Mucosa of rectum (tissue), 2 donors: Measurements from ENCODE around the gene RGS3.
"Not testable (repeated sequence)": the region's sequence is repeated elsewhere in the genome, so short reads cannot be mapped to it uniquely, and the experiment has no call there.

Source experiments
- H3K27ac ChIP-seq, 2 donors: one replicate each; pipeline ENCODE4 v1.7.0; 2013; ENCODE audit warnings: inconsistent platforms in 2 of 2, low read depth in 2 of 2, low read length in 2 of 2
- H3K27me3 ChIP-seq, 2 donors: one replicate each; pipeline ENCODE4 v1.7.0; 2013; ENCODE audit warnings: low read length in 2 of 2; ENCODE audit not compliant: control insufficient read depth in 2 of 2, insufficient read depth in 2 of 2
- H3K36me3 ChIP-seq, 2 donors: one replicate each; pipeline ENCODE4 v1.7.0; 2013; ENCODE audit warnings: low read length in 2 of 2; ENCODE audit not compliant: control insufficient read depth in 2 of 2, insufficient read depth in 2 of 2
- H3K4me1 ChIP-seq, 2 donors: one replicate each; pipeline ENCODE4 v1.7.0; 2013; ENCODE audit warnings: low read length in 2 of 2, mild to moderate bottlenecking in 1 of 2; ENCODE audit not compliant: control insufficient read depth in 2 of 2, insufficient read depth in 2 of 2
- H3K4me3 ChIP-seq, 2 donors: one replicate each; pipeline ENCODE4 v1.7.0; 2013; ENCODE audit warnings: low read length in 2 of 2
- H3K9ac ChIP-seq, 2 donors: one replicate each; pipeline ENCODE4 v1.7.0; 2013; ENCODE audit warnings: low read length in 2 of 2, low read depth in 1 of 2, mild to moderate bottlenecking in 1 of 2
- H3K9me3 ChIP-seq, 2 donors: one replicate each; pipeline ENCODE4 v1.7.0; 2013; ENCODE audit warnings: low read length in 2 of 2; ENCODE audit not compliant: control insufficient read depth in 2 of 2
- donor health status: healthy.
- donor health status: Normal muscosa, but diverticular disease.

Gene RGS3

DNA sequence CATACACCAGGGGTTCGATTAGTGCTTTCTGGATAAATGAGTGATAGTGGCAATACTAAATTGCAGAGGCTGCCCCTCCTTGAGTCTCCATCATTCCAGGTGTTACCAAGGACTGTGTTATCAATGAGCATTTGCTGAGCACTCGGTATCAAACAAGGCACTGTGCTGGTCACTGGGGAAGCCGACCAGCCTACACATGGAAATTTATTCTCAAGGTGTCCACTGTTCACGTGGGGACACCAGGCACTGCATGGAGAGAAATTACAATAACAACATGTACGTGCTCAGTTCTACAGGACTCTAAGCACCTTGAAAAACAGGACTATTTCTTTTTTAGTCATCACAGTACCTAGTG lies 22.2 kb downstream of the RGS3 start:
- H3K27ac ChIP-seq, result no peak overlapping the region
- H3K36me3 ChIP-seq, result peaks cover 3 to 5% of the 10 kb centered on the region in 2 donors

DNA sequence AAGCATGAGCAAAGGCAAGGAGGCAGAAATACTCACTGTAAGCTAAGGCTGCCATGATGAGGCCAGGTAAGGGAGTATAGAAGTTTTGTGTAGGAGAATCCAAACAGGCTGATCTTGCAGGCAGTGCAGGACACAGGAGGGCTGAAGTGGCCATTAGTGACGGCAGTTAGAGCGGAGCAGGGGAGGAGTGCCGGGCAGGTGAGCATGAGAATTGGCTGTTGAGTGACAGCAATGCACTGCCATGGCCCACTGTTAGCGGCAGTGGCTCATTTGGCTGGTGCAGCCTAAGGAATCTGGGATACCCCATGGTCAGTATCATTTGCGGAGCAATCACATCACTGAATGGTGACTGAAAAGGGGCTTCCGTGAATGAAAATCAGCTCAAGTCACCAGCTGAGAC lies 22.8 kb downstream of the RGS3 start:
- Histone ChIP-seq H3K27me3 (no peaks in the 10 kb centered on the region), H3K4me3 (no peak overlapping the region), H3K36me3 (peaks cover 3 to 5% of the 10 kb centered on the region in 2 donors), H3K9me3 (no peaks in the 10 kb centered on the region), H3K4me1 (peaks cover 0 to 1% of the 10 kb centered on the region in 2 donors), H3K27ac (no peak overlapping the region), H3K9ac (no peak overlapping the region)

More for the DNA sequence above, 22.2 kb downstream of the RGS3 start:
- no peaks in the 10 kb centered on the region for H3K9me3 ChIP-seq
- no peak overlapping the region for H3K9ac ChIP-seq
- H3K27me3 ChIP-seq, result no peaks in the 10 kb centered on the region
- peaks cover 0 to 4% of the 10 kb centered on the region in 2 donors for H3K4me1 ChIP-seq
- H3K4me3 ChIP-seq, result no peak overlapping the region

GRCh38 chr9:113488071-113488470 lies 24.5 kb downstream of the RGS3 start:
- H3K4me3 ChIP-seq, result no peak overlapping the region
- no peaks in the 10 kb centered on the region for H3K9me3 ChIP-seq
- H3K9ac ChIP-seq, result no peak overlapping the region
- no peak overlapping the region for H3K27ac ChIP-seq
- H3K36me3 ChIP-seq, result peaks cover 3 to 5% of the 10 kb centered on the region in 2 donors
- peaks cover 0 to under 1% of the 10 kb centered on the region in 2 donors for H3K4me1 ChIP-seq
- H3K27me3 ChIP-seq, result no peaks in the 10 kb centered on the region

- no peaks in the 10 kb centered on the region for H3K27me3 ChIP-seq
- H3K4me3 ChIP-seq, result no peak overlapping the region
- no peak overlapping the region for H3K9ac ChIP-seq
- H3K9me3 ChIP-seq, result no peaks in the 10 kb centered on the region
- H3K36me3 ChIP-seq, result peaks cover 3 to 5% of the 10 kb centered on the region in 2 donors
- no peak overlapping the region for H3K27ac ChIP-seq
- peaks cover 0 to 4% of the 10 kb centered on the region in 2 donors for H3K4me1 ChIP-seq
Observed at GRCh38 chr9:113488490-113488889, 25.0 kb downstream of the RGS3 start.

DNA sequence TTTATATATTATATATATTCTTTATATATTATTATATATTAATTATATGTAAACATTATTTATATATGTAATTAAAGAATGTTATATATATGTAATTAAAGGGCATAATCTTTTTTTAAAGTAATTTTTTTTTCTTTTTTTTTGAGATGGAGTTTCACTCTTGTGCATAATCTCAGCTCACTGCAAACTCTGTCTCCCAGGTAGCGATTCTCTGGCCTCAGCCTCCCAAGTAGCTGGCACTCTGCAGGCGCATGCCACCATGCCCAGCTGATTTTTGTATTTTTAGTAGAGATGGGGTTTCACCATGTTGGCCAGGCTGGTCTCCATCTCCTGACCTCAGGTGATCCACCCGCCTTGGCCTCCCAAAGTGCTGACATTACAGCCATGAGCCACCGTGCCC lies 27.6 kb downstream of the RGS3 start:
- H3K4me1 ChIP-seq, H3K4me3 ChIP-seq, H3K27me3 ChIP-seq, H3K27ac ChIP-seq, H3K9me3 ChIP-seq, H3K36me3 ChIP-seq, H3K9ac ChIP-seq: not testable (repeated sequence)

DNA sequence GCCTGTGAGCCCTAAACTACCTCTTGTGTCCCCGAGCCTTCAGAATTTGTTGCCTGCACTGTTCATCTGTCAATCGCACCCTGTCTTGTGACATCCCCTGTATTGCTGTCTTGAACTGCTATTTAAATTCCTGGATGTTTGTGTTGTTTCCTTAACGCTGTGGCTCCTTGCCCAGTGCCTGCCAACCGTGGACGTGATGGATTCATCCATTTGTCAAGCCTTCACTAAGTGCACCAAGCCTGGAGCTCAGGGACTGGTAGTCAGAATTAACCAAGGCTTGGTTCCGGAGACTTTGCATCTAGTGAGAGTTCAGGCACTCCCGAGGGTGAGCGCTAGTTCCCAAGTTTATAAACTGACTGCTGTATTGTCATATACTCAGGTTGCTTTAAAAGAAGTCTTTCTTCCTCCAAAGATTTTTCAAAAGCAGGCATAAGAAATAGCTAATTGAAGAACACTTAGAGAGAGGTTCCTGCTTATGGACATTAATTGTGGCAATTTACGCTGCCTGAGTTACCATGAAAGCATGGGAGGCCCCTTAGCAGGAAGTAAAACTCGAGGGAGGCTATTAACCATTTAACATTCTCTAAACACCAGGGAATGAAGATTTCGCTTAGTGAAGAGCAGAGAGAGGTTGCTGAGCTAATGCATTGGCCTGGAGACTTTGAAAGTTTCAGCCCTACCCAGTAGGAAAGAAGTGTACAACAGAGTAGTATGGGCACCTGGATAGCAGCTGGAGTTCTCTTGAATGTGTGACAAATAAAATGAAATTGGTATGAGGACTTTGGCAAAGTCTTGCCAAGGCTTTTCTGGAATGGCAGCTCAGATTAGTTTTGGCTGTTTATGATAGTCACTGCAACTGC lies 29.0 kb downstream of the RGS3 start:
- Histone ChIP-seq H3K9ac (no peak overlapping the region), H3K9me3 (no peaks in the 10 kb centered on the region), H3K27me3 (no peaks in the 10 kb centered on the region), H3K36me3 (peaks cover 0 to 3% of the 10 kb centered on the region in 2 donors), H3K4me3 (no peak overlapping the region), H3K27ac (no peak overlapping the region), H3K4me1 (peaks cover 0 to 4% of the 10 kb centered on the region in 2 donors)

DNA sequence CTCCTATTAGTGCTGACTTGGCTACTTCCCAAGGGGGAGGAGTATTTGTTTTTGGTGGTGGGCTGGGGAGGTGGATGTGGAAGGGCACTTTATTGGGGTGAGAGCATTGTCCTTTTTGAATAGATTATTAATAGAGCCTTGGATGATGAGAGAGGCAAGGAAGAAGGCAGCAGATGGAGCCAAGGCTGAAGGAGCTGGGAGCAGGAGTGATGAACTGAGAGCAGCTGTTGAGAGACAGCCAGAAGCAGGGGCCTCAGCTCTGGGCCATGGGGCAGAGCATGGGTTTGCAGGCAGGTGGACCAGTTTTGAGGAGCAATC lies 29.6 kb downstream of the RGS3 start:
- H3K27ac ChIP-seq, result no peak overlapping the region
- H3K27me3 ChIP-seq, result no peaks in the 10 kb centered on the region
- H3K4me1 ChIP-seq, result peaks cover 0 to 4% of the 10 kb centered on the region in 2 donors
- peaks cover 0 to 3% of the 10 kb centered on the region in 2 donors for H3K36me3 ChIP-seq
- H3K9me3 ChIP-seq, result no peaks in the 10 kb centered on the region
- H3K9ac ChIP-seq, result no peak overlapping the region
- no peak overlapping the region for H3K4me3 ChIP-seq

GRCh38 chr9:113495526-113495925 lies 32.0 kb downstream of the RGS3 start:
- Histone ChIP-seq H3K27me3 (no peaks in the 10 kb centered on the region), H3K9ac (no peak overlapping the region), H3K4me3 (no peak overlapping the region), H3K4me1 (peaks cover 0 to 4% of the 10 kb centered on the region in 2 donors), H3K9me3 (no peaks in the 10 kb centered on the region), H3K27ac (no peak overlapping the region), H3K36me3 (peaks cover 0 to 3% of the 10 kb centered on the region in 2 donors)

GRCh38 chr9:113497051-113497450 lies 33.5 kb downstream of the RGS3 start:
- peaks cover 0 to 3% of the 10 kb centered on the region in 2 donors for H3K36me3 ChIP-seq
- H3K4me3 ChIP-seq, result no peak overlapping the region
- H3K9me3 ChIP-seq, result no peaks in the 10 kb centered on the region
- H3K9ac ChIP-seq, result no peak overlapping the region
- H3K27ac ChIP-seq, result no peak overlapping the region
- no peaks in the 10 kb centered on the region for H3K27me3 ChIP-seq
- peaks cover 0 to 4% of the 10 kb centered on the region in 2 donors for H3K4me1 ChIP-seq

- H3K4me1 ChIP-seq, result peaks cover 1 to 5% of the 10 kb centered on the region in 2 donors
- no peaks in the 10 kb centered on the region for H3K9me3 ChIP-seq
- no peak overlapping the region for H3K9ac ChIP-seq
- no peak overlapping the region for H3K27ac ChIP-seq
- H3K4me3 ChIP-seq, result no peak overlapping the region
- no peaks in the 10 kb centered on the region for H3K27me3 ChIP-seq
- peaks cover 0 to 3% of the 10 kb centered on the region in 2 donors for H3K36me3 ChIP-seq
Observed at GRCh38 chr9:113499153-113499875, 35.8 kb downstream of the RGS3 start.
